Epithelial cell of prostate (primary cell): ENCODE results near the gene SDR39U1.

Experiments used
- DNase-seq: peaks from one replicate; pipeline ENCODE4 v3.0.0-alpha.2; 2011; ENCODE audit warnings: low read depth, low spot score
- H3K27ac ChIP-seq: fragments of 450-650 bp; 2 replicates; pipeline ENCODE4 v1.5.1; 2017; ENCODE audit warnings: mild to moderate bottlenecking

SDR39U1 gene

GRCh38 chr14:24430682-24431568 lies 11.7 kb downstream of the SDR39U1 start:
- DNase-seq = no peak
- H3K27ac ChIP-seq = peak overlapping the region; percentile 96

- peak overlapping the region; percentile 96 for H3K27ac ChIP-seq
- DNase-seq = no peak
Observed at GRCh38 chr14:24430143-24430681, 12.4 kb downstream of the SDR39U1 start.

GRCh38 chr14:24429395-24430142 lies 13.0 kb downstream of the SDR39U1 start, which contains the start of the genes CBLN3 and KHNYN:
CBLN3 (minus strand) TSS chr14:24429668; CDS start chr14:24429054, 614 bp downstream.
KHNYN (plus strand) TSS chr14:24429954; CDS start chr14:24430731, 777 bp downstream.
- peak within 1 kb of the TSS; percentile 96 for H3K27ac ChIP-seq
- DNase-seq = peak; percentile 49

GRCh38 chr14:24428628-24429394 lies 13.8 kb downstream of the SDR39U1 start:
- H3K27ac ChIP-seq = peak overlapping the region; percentile 96
- no peak for DNase-seq

GRCh38 chr14:24427537-24428508 lies 14.8 kb downstream of the SDR39U1 start:
- no peak for DNase-seq
- no peak overlapping the region for H3K27ac ChIP-seq

GRCh38 chr14:24426912-24427536 lies 15.6 kb downstream of the SDR39U1 start:
- DNase-seq = no peak
- H3K27ac ChIP-seq = peak overlapping the region; percentile 90

GRCh38 chr14:24426150-24426911 lies 16.2 kb downstream of the SDR39U1 start:
- no peak for DNase-seq
- H3K27ac ChIP-seq = peak overlapping the region; percentile 90

- no peak for DNase-seq
- peak overlapping the region; percentile 90 for H3K27ac ChIP-seq
Observed at GRCh38 chr14:24425704-24426103, 16.9 kb downstream of the SDR39U1 start.

GRCh38 chr14:24422694-24423601 lies 19.6 kb downstream of the SDR39U1 start:
- DNase-seq = no peak
- no peak overlapping the region for H3K27ac ChIP-seq

- no peak overlapping the region for H3K27ac ChIP-seq
- no peak for DNase-seq
Observed at GRCh38 chr14:24422261-24422660, 20.3 kb downstream of the SDR39U1 start.

- H3K27ac ChIP-seq = peak overlapping the region; percentile 74
- DNase-seq = peak; percentile 73
Observed at GRCh38 chr14:24418492-24418873, 24.1 kb downstream of the SDR39U1 start.

GRCh38 chr14:24417832-24418491 lies 24.6 kb downstream of the SDR39U1 start:
- peak overlapping the region; percentile 74 for H3K27ac ChIP-seq
- no peak for DNase-seq

- no peak overlapping the region for H3K27ac ChIP-seq
- DNase-seq = no peak
Observed at GRCh38 chr14:24416932-24417619, 25.5 kb downstream of the SDR39U1 start.

- no peak for DNase-seq
- H3K27ac ChIP-seq = no peak overlapping the region
Observed at GRCh38 chr14:24416254-24416931, 26.2 kb downstream of the SDR39U1 start.
